GM20431 (cell line): ENCODE results near the gene B3GNT4.
"Not testable (repeated sequence)": the region's sequence is repeated elsewhere in the genome, so short reads cannot be mapped to it uniquely, and the experiment has no call there.

Source experiments
- in situ Hi-C: fragments of 300-500 bp; cut with MseI, MboI; formaldehyde crosslinking; loops from one replicate; pipeline ENCODE4 v1.15.0; 2020; ENCODE audit warnings: low sequenced_read_pairs; ENCODE audit not compliant: unreplicated experiment

The B3GNT4 gene

GRCh38 chr12:122207391-122207790 is 3.9 kb downstream of the B3GNT4 start:
- in situ Hi-C loops: no loop called here

DNA sequence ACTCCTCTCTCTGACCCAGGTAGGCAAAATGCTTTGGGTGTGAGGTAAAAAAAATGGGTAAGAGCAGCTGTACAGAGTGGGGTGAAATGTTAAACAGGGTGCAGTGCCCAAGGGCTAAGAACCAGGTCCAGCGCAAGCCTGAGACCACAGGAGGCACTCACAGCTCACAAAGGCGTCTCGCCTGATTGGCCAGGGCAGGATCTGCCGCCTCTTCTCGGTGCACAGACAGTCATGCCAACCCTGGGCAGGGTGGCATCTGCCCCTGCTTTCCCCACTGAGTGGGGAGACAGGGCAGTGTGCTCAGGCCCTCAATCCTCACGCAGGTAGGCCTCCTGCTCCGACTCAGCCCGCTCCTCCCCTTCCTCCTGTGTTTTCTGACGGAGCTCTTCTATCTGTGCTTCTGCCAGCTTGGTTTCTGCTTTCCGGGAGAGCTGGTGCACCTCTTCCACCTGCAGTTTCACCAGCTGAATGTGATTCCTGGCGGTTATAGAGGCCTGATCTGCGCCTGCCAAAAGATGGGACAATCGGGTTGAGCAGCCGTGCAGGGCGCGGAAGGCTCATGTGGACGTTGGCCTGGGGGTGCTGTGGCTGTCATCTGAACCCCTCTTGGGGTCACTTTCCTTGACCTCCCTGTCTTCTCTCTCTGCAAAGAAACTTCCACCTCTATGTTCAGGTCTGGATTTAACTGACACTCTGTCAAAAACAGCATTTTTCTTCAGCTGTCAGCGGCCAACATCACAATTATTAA is 4.7 kb downstream of the B3GNT4 start:
- in situ Hi-C loops: no loop called here

- in situ Hi-C loops: no loop called here
Observed at GRCh38 chr12:122215771-122216170, 12.3 kb downstream of the B3GNT4 start.

DNA sequence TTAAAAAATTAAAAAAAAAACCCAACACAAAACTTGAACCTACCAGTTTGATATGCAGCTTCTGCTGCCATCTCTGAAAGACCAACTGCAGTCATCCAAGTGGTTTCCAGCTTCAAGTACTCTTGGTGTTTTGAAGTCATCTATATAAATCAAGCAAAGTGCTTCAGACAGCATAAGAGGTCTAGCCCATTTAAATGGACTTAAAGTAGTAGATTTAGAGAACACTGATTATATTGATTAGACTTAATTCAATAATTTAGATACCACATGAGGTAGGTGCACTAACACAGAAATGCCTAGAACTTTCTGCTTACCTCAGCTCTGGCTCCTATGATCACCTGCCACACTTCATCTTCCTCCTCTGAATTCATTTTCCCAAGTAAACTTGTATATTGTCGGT is 12.9 kb downstream of the B3GNT4 start:
- in situ Hi-C loops: no loop called here

- in situ Hi-C loops: no loop called here
Observed at GRCh38 chr12:122225683-122226365, 22.3 kb downstream of the B3GNT4 start, which contains the start of gene DIABLO. Gene DIABLO, minus strand, starts transcription at chr12:122226052. Its CDS starts 38 bp downstream, at chr12:122226014.

- in situ Hi-C loops: no loop called here
Observed at GRCh38 chr12:122226366-122227125, 23.0 kb downstream of the B3GNT4 start.

DNA sequence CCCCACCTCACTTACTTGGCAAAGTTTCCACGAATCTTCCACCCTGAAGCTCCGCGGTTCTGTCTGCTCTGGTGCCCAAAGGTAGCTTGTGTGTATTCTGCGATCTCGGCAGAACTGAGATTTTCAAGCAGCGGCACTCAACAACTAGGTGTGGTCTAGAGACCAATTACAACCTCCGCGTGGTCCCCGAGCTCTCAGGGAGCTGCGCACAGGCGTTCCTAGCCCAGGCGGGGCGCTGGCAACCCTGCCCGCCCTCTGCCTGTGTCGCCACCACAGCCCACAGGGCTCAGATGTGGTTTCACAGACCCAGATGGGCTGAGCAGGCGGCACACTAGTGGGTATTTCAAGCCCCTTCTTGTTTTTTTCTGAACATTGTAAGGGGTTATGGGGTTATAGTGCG is 23.8 kb downstream of the B3GNT4 start:
- in situ Hi-C loops: no loop called here

DNA sequence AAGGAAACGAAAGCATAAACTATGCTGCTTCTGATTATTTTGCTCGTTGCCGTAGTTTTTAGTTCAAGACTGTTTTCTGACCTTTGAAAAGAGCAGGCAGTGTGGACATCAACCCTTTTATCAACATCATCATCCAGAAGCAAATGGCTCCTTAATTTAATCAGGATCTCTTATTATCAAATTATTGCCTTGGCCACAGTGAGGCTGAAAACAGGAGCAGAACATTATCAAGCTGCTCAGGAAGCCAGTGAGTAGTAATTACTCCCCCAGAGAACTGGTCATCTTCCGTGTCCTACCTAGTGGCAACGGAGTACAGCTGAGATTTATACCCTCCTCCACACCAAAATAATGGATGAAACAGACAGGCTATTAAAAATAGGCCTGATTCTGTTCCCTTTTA is 24.6 kb downstream of the B3GNT4 start:
- in situ Hi-C loops: no loop called here

- in situ Hi-C loops: no loop called here
Observed at GRCh38 chr12:122230798-122231197, 27.3 kb downstream of the B3GNT4 start.

- in situ Hi-C loops: no loop called here
Observed at GRCh38 chr12:122232691-122233090, 29.2 kb downstream of the B3GNT4 start.

DNA sequence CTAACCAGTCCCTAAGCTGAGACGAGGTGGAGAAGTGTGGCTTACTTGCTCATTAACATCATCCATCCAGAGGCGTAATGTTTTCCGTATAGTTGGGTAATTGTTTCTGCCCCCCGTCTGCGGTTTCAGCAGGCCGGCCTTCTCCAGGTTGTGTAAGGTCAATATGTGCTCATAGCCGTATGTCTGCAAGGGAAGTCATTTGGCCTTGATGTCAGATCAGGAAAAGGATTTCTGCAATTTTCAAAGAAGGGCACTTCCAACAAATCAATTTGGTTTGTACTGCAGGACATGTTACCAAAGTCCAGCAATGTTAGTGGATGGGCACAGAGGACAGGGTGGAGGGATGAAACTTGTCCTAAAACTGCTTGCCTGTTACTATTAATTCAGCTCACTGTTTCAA is 32.2 kb downstream of the B3GNT4 start:
- in situ Hi-C loops: no loop called here

DNA sequence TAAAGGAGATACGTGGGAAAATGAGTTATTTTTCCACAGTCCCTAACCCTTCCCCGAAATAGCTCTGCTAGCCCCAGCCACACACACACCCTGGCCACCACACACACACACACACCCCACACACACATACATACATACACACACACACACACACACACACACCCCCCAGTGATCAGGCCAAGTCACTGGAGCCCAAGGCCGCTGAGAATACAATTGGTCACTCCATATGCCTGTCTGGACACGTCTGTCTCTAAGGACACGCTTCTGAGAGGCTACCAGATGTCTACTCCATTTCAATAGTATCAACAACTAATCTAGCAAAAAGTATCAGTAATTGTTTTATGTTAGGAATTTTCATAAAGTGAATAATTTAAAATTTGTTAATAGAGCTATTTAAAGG is 35.4 kb downstream of the B3GNT4 start:
- in situ Hi-C loops: no loop called here

- in situ Hi-C loops: no loop called here
Observed at GRCh38 chr12:122243965-122244364, 40.5 kb downstream of the B3GNT4 start.

GRCh38 chr12:122244565-122245371 is 41.3 kb downstream of the B3GNT4 start:
- in situ Hi-C loops: no loop called here

- in situ Hi-C loops: no loop called here
Observed at GRCh38 chr12:122245553-122245952, 42.0 kb downstream of the B3GNT4 start.

- in situ Hi-C loops: no loop called here
Observed at GRCh38 chr12:122250047-122250446, 46.5 kb downstream of the B3GNT4 start.

DNA sequence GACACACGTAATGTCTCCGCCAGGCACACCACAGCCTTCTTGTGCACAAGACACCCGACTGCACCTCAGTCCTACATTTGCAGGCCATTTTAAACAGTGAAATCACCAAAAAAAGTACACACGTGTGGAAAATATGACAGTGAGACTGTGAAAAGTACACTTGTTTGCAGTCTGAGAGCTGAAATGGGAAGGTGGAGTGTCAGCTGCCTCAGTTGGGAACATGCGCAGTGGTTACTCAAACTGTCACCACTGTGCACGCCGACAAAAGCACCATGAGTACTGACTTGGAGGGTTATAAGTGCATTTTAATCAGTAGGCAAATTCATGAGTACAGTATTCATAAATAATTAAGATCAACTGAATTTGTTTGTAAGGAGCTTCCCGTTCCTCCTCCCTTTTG is 47.0 kb downstream of the B3GNT4 start:
- in situ Hi-C loops: no loop called here

GRCh38 chr12:122258462-122258861 is 55.0 kb downstream of the B3GNT4 start:
- in situ Hi-C loops: not testable (repeated sequence)
